Keratinocyte (primary cell): ENCODE measurements around the gene DPP10. TPM values are rescaled to one million over a fixed set of nuclear protein-coding genes. Genes with fewer than 3 reads are reported as not detected.

Source experiments
- DNase-seq: peaks from one replicate; pipeline ENCODE4 v3.0.0-alpha.2; 2011; ENCODE audit warnings: low read depth, missing footprints, low spot score
- FAIRE-seq: peaks from 2 replicates; lab custom pipeline; 2011; peaks lifted over from hg19 to GRCh38; lab: Jason Lieb, UNC
- H2AFZ ChIP-seq: 2 replicates; pipeline ENCODE4 v1.6.0; 2012; ENCODE audit warnings: low read length, control low read depth, inconsistent platforms; ENCODE audit not compliant: control insufficient read depth
- H3K27ac ChIP-seq: 2 replicates; pipeline ENCODE4 v1.5.1; 2011; ENCODE audit warnings: low read length; ENCODE audit not compliant: control insufficient read depth, insufficient read depth
- H3K27me3 ChIP-seq: 3 replicates; pipeline ENCODE4 v1.6.0; 2011; ENCODE audit warnings: low read length; ENCODE audit not compliant: control insufficient read depth, insufficient read depth; ENCODE audit errors: extremely low read depth
- H3K36me3 ChIP-seq, 2 experiments: 2 replicates in 1 of 2; 3 replicates in 1 of 2; pipeline ENCODE4 v1.5.1; 2011; ENCODE audit warnings: low read length in 2 of 2, mild to moderate bottlenecking in 1 of 2; ENCODE audit not compliant: control insufficient read depth in 2 of 2, insufficient read depth in 2 of 2; ENCODE audit errors: extremely low read depth in 1 of 2
- H3K4me1 ChIP-seq: 3 replicates; pipeline ENCODE4 v1.5.1; 2011; ENCODE audit warnings: low read length; ENCODE audit not compliant: control insufficient read depth, insufficient read depth; ENCODE audit errors: extremely low read depth
- H3K4me2 ChIP-seq: 3 replicates; pipeline ENCODE4 v1.6.0; 2011; ENCODE audit warnings: low read depth, low read length; ENCODE audit not compliant: control insufficient read depth, insufficient read depth; ENCODE audit errors: extremely low read depth
- H3K4me3 ChIP-seq, 3 experiments: fragments of 200-600 bp in 1 of 3; sonication (generic) in 1 of 3; 2 replicates in 2 of 3; 3 replicates in 1 of 3; pipeline ENCODE4 v1.5.1; 2011 to 2016; ENCODE audit warnings: low read length in 3 of 3, mild to moderate bottlenecking in 3 of 3, control low read depth in 2 of 3, inconsistent platforms in 1 of 3, low read depth in 1 of 3, mixed read lengths in 1 of 3, mixed run types in 1 of 3, moderate library complexity in 1 of 3; ENCODE audit not compliant: control insufficient read depth in 2 of 3, insufficient read depth in 2 of 3; ENCODE audit errors: extremely low read depth in 1 of 3
- H3K79me2 ChIP-seq: 2 replicates; pipeline ENCODE4 v1.6.0; 2012; ENCODE audit warnings: low read length; ENCODE audit not compliant: control insufficient read depth, insufficient read depth
- H3K9ac ChIP-seq: 3 replicates; pipeline ENCODE4 v1.6.0; 2011; ENCODE audit warnings: low read length; ENCODE audit not compliant: control insufficient read depth, insufficient read depth; ENCODE audit errors: extremely low read depth
- H3K9me1 ChIP-seq: 3 replicates; pipeline ENCODE4 v1.6.0; 2011; ENCODE audit warnings: low read length; ENCODE audit not compliant: control insufficient read depth, insufficient read depth; ENCODE audit errors: extremely low read depth
- H3K9me3 ChIP-seq: 2 replicates; pipeline ENCODE4 v1.5.1; 2012; ENCODE audit warnings: low read depth, low read length; ENCODE audit not compliant: control insufficient read depth
- H4K20me1 ChIP-seq: 3 replicates; pipeline ENCODE4 v1.6.0; 2011; ENCODE audit warnings: low read length; ENCODE audit not compliant: control insufficient read depth, insufficient read depth; ENCODE audit errors: extremely low read depth
- EZH2 ChIP-seq: IDR thresholded peaks from one replicate; pipeline ENCODE4 v1.6.1; 2012; ENCODE audit warnings: inconsistent platforms, mild to moderate bottlenecking, low read length, moderate library complexity
- dilution Hi-C: fragments of 300-500 bp; cut with MboI; formaldehyde crosslinking; loops from one replicate; pipeline ENCODE4 v1.7.0; 2020; ENCODE audit warnings: low sequenced_read_pairs; ENCODE audit not compliant: extremely low pct_ligation_motif_present
- polyA plus RNA-seq, 5 experiments: library from polyadenylated mRNA; depleted of rRNA in 3 of 5; stranded (reverse) in 3 of 5; stranded (forward) in 1 of 5; unstranded in 1 of 5; fragments of >200 nt; gene quantifications; 1 replicate in 1 of 5; 2 replicates in 3 of 5; 3 replicates in 1 of 5; pipeline versions ENCODE4 v1.2.1 to v1.2.3, GENCODE V29; 2011 to 2012; ENCODE audit warnings: missing spikeins in 2 of 5, low read depth in 1 of 5, low replicate concordance in 1 of 5
- TF ChIP-seq, protein P1 (sequence below), 3 experiments: IDR thresholded peaks in 1 of 3; conservative IDR thresholded peaks in 1 of 3; optimal IDR thresholded peaks in 1 of 3; 2 replicates in 2 of 3; 3 replicates in 1 of 3; pipeline versions ENCODE3 to v1.5.1; 2011; ENCODE audit warnings: low read length in 3 of 3, mild to moderate bottlenecking in 3 of 3, moderate library complexity in 2 of 3, control low read depth in 1 of 3, inconsistent platforms in 1 of 3; ENCODE audit not compliant: insufficient read depth in 2 of 3; ENCODE audit errors: extremely low read depth in 1 of 3

The DPP10 gene
- polyA plus RNA-seq, 1 donor (not counting 4 experiments of a cell fraction or from before 2014, with no cell fraction given): not detected

DNA sequence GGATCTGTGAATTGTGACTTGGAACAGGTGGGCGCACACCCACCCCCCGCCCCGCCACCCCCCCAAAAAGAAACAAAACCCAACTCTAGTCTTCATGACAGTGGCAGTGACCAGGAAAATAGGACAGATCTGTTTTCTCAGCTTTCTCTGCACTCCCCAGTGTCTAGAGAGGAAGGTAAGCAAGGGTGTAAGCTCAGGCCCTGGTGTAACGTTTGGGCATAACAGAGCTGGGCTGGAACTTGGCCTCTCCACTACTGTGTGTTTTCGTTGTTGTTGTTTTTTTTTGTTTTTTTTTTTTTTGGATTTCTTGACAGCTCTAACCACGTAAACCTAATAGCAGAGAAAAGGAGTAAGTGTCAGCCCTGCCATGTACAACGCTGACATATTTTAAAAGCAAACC lies 1160.8 kb downstream of the DPP10 start:
- H3K36me3 ChIP-seq: no peaks in the 10 kb centered on the region
- FAIRE-seq: no peak

DNA sequence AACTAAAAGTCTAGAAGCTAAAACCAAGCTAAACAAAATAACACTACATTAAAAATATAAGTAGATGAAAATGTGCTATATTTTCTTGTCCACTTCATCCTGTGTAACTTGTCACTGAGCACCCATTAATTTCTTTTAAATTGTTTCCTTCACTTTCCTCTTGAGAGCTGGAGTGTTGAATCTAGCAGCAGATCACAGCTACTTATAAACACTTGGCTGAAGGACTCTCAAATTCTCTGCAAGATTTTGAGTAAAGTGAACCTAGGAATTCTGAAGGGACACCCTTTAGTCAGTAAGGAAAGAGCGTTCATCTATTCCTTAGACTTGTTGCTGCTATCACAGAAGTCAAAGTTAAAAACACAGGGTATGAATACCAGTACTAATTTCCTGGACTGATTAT lies 1163.9 kb downstream of the DPP10 start:
- no peak for TF ChIP-seq EZH2
- TF ChIP-seq, protein P1, sequence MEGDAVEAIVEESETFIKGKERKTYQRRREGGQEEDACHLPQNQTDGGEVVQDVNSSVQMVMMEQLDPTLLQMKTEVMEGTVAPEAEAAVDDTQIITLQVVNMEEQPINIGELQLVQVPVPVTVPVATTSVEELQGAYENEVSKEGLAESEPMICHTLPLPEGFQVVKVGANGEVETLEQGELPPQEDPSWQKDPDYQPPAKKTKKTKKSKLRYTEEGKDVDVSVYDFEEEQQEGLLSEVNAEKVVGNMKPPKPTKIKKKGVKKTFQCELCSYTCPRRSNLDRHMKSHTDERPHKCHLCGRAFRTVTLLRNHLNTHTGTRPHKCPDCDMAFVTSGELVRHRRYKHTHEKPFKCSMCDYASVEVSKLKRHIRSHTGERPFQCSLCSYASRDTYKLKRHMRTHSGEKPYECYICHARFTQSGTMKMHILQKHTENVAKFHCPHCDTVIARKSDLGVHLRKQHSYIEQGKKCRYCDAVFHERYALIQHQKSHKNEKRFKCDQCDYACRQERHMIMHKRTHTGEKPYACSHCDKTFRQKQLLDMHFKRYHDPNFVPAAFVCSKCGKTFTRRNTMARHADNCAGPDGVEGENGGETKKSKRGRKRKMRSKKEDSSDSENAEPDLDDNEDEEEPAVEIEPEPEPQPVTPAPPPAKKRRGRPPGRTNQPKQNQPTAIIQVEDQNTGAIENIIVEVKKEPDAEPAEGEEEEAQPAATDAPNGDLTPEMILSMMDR (optimal IDR thresholded peaks at IDR 0.05 in 1 of 3, IDR thresholded peaks at IDR 0.05 in 1 of 3, conservative IDR thresholded peaks at IDR 0.05 in 1 of 3; ENCODE audit: extremely low read depth in 1 of 3, insufficient read depth in 2 of 3, low read length in 3 of 3): no peak
- Histone ChIP-seq H3K9me1 (no peaks in the 10 kb centered on the region), H2AFZ (no peak overlapping the region), H3K27ac (no peak overlapping the region), H3K79me2 (no peaks in the 10 kb centered on the region), H3K36me3 (no peaks in the 10 kb centered on the region), H3K27me3 (no peaks in the 10 kb centered on the region), H3K4me3 (no peak overlapping the region), H3K4me2 (no peak overlapping the region), H3K4me1 (no peaks in the 10 kb centered on the region), H3K9me3 (no peaks in the 10 kb centered on the region), H4K20me1 (no peaks in the 10 kb centered on the region), H3K9ac (no peak overlapping the region)
- no peak for FAIRE-seq
- no peak for DNase-seq
- dilution Hi-C loops: no loop called here

More for the DNA sequence above, 1160.8 kb downstream of the DPP10 start:
- Histone ChIP-seq H3K9me3 (no peaks in the 10 kb centered on the region), H3K79me2 (no peaks in the 10 kb centered on the region), H3K9me1 (no peaks in the 10 kb centered on the region), H3K4me1 (no peaks in the 10 kb centered on the region), H3K27ac (no peak overlapping the region), H3K4me3 (no peak overlapping the region), H3K27me3 (no peaks in the 10 kb centered on the region), H2AFZ (no peak overlapping the region), H3K9ac (no peak overlapping the region), H3K4me2 (no peak overlapping the region), H4K20me1 (no peaks in the 10 kb centered on the region)
- dilution Hi-C loops: no loop called here
- no peak for TF ChIP-seq EZH2
- TF ChIP-seq, protein P1 (optimal IDR thresholded peaks at IDR 0.05 in 1 of 3, IDR thresholded peaks at IDR 0.05 in 1 of 3, conservative IDR thresholded peaks at IDR 0.05 in 1 of 3; ENCODE audit: extremely low read depth in 1 of 3, insufficient read depth in 2 of 3, low read length in 3 of 3): no peak
- DNase-seq: no peak
